Measurements from ENCODE around the gene HRH2.

- TF ChIP-seq POLR2A (IDR thresholded peaks at IDR 0.05): no peak
- TF ChIP-seq, protein P1, sequence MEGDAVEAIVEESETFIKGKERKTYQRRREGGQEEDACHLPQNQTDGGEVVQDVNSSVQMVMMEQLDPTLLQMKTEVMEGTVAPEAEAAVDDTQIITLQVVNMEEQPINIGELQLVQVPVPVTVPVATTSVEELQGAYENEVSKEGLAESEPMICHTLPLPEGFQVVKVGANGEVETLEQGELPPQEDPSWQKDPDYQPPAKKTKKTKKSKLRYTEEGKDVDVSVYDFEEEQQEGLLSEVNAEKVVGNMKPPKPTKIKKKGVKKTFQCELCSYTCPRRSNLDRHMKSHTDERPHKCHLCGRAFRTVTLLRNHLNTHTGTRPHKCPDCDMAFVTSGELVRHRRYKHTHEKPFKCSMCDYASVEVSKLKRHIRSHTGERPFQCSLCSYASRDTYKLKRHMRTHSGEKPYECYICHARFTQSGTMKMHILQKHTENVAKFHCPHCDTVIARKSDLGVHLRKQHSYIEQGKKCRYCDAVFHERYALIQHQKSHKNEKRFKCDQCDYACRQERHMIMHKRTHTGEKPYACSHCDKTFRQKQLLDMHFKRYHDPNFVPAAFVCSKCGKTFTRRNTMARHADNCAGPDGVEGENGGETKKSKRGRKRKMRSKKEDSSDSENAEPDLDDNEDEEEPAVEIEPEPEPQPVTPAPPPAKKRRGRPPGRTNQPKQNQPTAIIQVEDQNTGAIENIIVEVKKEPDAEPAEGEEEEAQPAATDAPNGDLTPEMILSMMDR (IDR thresholded peaks at IDR 0.05): no peak
These were observed 74.0 kb downstream of the HRH2 start for GRCh38 chr5:175731756-175732465.

All from lower leg skin (tissue), 3 donors.